NCI-H345 (cell line): ENCODE data around the gene CTAGE6.
A peak's percentile ranks its signal among the peaks of the same experiment; 100 is the strongest.
"Not testable (repeated sequence)": the region's sequence is repeated elsewhere in the genome, so short reads cannot be mapped to it uniquely, and the experiment has no call there.

ENCODE experiments used
- DNase-seq: peaks from one replicate; lab custom pipeline; 2025; lab: John Stamatoyannopoulos, UW

Gene CTAGE6

DNA sequence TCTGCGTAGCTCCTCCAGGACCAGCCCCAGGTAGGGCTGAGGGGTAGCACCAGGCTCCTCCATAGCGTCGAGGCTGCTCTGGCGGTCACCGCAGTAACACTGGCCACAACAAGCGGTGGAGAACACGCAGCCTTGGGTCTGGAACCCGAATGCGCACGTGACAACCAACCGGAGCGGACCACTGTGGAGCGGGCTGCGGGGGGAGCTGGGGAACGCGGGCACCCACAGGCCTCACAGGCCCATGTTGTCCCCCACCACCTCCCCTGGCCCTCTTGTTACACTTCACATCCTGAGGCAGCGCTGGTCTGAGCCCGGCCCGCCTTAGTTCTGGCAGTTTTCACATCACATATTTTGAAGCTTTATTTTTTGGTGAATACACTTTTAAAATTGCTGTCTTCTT lies at the start of gene CTAGE6:
Gene CTAGE6, minus strand, starts transcription at position 101 of the 400 bp plus-strand sequence. Its CDS starts 38 bp downstream, at position 63.
- DNase-seq: not testable (repeated sequence)

GRCh38 chr7:143806664-143807071 lies 49.2 kb upstream of the CTAGE6 start:
- DNase-seq: not testable (repeated sequence)

GRCh38 chr7:143797896-143798290 lies 40.4 kb upstream of the CTAGE6 start:
- DNase-seq: not testable (repeated sequence)

GRCh38 chr7:143797119-143797895 lies 39.8 kb upstream of the CTAGE6 start:
- not testable (repeated sequence) for DNase-seq

DNA sequence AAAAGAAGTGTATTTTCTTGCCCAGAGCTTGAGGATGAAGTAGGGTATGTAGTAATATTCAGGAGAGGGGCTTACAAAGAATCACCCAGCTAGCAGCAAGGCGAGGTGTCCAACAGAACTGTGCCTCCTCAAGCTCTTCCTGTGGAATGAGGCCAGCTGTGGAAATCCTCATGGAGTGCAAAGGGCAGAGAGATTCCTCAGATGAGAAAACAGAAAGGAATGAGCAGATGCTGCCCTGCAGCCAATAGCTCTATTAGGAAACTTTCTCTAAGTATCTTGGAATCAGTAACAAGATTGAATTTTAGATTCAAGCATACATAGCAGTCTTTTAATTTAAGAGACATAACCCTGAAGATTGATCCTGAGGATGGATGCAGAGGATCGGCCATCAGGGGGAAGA lies 38.2 kb upstream of the CTAGE6 start:
- not testable (repeated sequence) for DNase-seq

GRCh38 chr7:143792633-143793032 lies 35.1 kb upstream of the CTAGE6 start:
- not testable (repeated sequence) for DNase-seq

- not testable (repeated sequence) for DNase-seq
Measured at GRCh38 chr7:143785415-143786182, 28.1 kb upstream of the CTAGE6 start.

DNA sequence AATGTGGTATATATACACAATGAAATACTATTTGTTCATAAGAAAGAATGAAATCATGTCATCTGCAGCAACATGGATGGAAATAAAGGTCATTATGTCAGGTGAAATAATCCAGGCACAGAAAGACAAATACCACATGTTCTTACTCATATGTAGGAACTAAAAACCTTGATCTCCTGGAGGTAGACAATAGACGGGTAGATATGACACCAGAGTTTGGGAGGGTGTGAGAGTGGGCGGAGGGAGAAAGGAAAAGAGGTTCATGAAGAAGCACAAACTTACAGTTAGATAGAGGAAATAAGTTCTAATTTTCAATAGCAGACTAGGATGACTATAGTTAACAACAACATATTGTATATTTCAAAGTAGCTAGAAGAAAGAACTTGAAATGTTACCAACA lies 22.1 kb upstream of the CTAGE6 start:
- not testable (repeated sequence) for DNase-seq

DNA sequence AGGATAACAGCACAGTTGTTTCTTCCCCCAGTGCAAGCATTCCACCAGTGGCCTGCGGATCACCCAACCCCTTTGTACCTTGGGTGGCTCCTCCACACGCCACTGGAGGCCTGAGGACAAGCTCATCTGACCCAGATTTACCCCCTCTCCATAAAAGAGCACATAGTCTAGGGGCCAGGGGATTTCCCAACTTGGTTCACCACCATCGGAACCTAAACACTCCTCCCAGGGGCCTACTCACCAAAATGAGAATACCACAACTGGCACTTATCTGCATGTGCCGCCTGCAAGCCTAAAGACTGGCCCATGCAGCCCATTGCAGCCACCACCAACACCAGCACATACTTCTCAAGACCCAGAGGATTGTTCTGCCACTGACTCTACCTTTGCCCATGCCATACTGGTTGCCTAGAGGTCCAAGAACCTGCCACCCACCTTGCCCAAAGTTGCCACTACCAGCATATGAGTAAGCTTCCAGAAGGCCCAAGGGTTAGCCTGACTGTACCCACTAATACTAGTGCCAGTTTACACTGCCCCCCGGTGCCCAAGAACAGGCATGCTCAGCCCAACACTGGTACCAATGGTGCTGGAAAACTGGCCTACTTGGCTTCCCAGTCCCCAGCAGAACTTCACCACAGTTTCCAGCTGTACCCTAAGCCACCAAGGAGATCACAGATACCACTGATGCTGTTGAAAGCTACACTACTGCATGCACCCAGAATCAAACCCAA lies 15.4 kb upstream of the CTAGE6 start:
- DNase-seq: not testable (repeated sequence)

GRCh38 chr7:143767531-143767930 lies 10.0 kb upstream of the CTAGE6 start:
- not testable (repeated sequence) for DNase-seq

GRCh38 chr7:143765678-143766077 lies 8.2 kb upstream of the CTAGE6 start:
- not testable (repeated sequence) for DNase-seq

DNA sequence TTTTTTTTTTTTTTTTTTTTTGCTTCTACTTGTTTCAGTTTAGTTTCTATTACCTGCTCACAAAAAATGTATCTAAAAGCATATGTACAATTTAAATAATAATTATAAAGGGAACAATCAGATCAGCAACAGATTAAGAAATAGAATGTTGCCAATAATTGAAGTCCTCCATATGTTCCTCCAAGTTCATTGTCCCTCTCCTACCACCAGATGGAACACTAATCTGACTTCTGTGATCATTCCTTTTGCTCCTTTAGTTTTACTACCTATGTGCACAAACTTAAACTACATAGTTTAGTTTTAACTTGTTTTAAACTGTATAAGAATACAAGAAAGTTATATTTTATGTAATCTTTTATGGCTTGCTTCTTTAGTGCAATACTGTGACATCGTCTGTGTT lies 5.6 kb upstream of the CTAGE6 start:
- DNase-seq: not testable (repeated sequence)

- not testable (repeated sequence) for DNase-seq
Measured at GRCh38 chr7:143745340-143745739, 12.2 kb downstream of the CTAGE6 start.

DNA sequence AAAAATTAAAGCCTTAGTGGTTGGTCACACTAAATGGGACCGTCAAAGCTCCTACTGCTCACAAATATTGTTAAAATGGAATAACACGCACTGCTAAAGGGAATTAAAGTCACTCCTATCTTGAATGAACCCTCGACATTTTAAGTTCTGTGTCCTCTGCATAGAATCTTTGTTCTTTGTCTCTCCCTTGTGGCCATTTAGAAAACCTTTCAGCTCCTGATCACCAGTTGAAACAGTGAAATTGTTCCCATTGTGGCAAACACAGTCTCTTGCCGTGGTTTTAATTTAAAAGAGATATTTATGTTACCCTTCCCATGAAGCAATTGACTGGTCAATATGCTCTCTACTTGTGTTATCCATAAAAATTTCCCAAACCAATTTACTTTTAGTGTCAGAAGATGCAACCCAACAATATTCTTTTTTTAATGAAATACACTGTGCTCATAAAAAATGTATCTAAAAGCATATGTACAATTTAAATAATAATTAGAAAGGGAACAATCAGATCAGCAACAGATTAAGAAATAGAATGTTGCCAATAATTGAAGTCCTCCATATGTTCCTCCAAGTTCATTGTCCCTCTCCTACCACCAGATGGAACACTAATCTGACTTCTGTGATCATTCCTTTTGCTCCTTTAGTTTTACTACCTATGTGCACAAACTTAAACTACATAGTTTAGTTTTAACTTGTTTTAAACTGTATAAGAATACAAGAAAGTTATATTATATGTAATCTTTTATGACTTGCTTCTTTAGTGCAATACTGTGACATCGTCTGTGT lies 20.3 kb downstream of the CTAGE6 start:
- DNase-seq: peak; percentile 47

DNA sequence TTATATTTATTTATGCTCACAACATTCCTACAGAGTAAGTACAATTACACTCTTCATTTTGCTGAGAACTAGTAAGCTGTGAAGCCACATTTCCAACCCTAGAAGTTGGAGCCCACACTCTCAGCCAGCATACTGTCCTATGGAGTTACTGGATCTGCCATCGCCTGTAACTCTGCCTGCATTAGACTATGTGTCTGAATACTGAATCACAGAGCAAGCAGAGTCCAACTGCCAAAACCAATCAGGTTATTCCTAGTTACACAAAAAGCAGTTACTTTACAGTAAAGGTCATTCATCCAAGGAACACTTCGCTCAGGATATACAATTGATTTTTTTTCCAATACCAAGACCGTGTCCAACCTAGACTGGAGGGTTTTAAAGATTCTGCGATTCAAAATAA lies 21.5 kb downstream of the CTAGE6 start:
- DNase-seq: no peak

- DNase-seq: no peak
Measured at GRCh38 chr7:143733876-143734275, 23.6 kb downstream of the CTAGE6 start.

GRCh38 chr7:143728333-143728862 lies 29.1 kb downstream of the CTAGE6 start:
- no peak for DNase-seq

GRCh38 chr7:143727561-143727960 lies 29.9 kb downstream of the CTAGE6 start:
- DNase-seq: not testable (repeated sequence)

- DNase-seq: not testable (repeated sequence)
Measured at GRCh38 chr7:143726143-143726542, 31.4 kb downstream of the CTAGE6 start.

DNA sequence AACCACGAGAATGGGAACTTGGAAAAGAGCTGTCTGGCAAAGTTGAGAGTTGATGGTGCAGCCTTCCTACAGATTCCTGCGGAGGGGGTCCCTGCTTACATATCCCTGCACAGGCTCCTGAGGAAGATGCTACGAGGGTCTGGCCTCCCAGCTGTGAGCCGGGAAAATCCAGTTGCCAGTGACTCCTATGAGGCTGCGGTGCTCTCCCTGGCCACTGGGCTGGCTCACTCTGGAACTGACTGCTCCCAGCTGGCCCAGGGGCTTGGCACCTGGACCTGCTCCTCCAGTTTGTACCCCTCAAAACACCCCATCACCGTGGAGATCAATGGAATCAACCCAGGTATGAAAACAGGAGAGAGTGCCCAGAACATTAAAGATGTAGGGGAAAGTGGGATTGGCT lies 37.2 kb downstream of the CTAGE6 start:
- DNase-seq: not testable (repeated sequence)

DNA sequence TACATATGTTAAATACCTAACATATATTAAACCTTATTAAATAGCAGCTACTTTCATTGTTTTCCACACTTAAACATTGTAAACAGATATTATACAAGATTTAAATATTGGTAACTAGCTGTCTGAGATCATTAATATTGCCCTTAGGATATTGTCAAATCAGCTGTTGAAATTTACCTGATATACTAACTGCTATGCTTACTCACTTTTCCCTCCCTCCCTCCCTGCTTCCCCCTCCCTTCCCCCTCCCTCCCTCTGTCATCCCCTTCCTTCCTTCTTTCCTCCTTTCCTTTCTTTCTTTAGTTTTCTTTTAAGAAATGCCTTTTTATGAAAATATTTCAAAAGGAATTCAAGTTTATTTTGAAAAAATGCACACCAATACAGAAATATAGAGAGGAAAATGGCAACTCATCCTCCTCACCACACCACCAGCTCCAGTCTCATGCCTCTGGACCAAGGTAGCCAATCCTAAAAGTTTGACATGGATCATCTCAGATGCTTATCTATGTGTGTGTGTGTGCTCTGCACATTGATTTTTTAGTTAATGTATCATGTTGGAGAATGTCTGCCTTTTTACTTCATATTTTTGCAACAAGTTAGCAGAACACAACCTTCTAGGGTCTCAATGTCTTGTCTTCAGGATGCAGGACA lies 41.8 kb downstream of the CTAGE6 start:
- not testable (repeated sequence) for DNase-seq
